WI38 (cell line): Measurements from ENCODE around the gene ARHGEF28.

Experiments used
- H3K4me3 ChIP-seq: 2 replicates; pipeline ENCODE4 v1.5.1; 2011; ENCODE audit warnings: low read depth, mild to moderate bottlenecking, control low read depth, low read length
- CTCF ChIP-seq: IDR thresholded peaks from 2 replicates; pipeline ENCODE4 v1.5.1; 2012; ENCODE audit warnings: low read depth, mild to moderate bottlenecking, control low read depth, low read length

ARHGEF28 gene

DNA sequence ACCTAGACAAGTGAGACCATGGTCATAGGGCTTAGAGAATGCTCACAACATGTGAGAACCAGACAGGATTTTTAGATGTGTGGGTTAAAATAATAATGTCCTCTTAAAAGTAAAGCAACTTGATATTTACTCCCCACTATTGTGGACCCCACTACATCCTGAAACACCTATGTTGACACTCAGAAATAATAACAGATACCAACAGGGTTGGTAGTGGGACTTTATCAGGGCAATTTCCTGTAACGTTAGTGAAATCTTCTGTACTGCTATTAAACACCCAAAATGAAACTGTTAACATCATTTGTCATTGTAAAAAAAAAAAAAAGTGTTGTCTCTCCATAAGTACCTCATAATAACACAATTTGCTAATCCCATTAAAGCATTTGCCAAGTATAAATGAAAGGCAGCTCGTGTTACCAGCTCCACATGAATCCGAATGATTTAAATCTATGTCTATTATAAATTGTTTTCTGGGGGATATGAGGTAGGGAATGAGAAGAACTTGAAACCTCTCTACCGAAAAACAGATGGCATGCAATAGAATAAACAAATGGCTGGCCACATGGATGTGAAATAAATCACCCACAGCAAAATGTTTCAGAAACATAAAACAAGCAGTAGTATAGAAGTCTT, 285.9 kb downstream of the ARHGEF28 start:
- H3K4me3 ChIP-seq: no peak overlapping the region
- no peak for TF ChIP-seq CTCF

- TF ChIP-seq CTCF: no peak
- no peak overlapping the region for H3K4me3 ChIP-seq
These were observed 286.9 kb downstream of the ARHGEF28 start for GRCh38 chr5:73912821-73913271.

- no peak overlapping the region for H3K4me3 ChIP-seq
- TF ChIP-seq CTCF: no peak
These were observed 288.0 kb downstream of the ARHGEF28 start for GRCh38 chr5:73913971-73914370.

DNA sequence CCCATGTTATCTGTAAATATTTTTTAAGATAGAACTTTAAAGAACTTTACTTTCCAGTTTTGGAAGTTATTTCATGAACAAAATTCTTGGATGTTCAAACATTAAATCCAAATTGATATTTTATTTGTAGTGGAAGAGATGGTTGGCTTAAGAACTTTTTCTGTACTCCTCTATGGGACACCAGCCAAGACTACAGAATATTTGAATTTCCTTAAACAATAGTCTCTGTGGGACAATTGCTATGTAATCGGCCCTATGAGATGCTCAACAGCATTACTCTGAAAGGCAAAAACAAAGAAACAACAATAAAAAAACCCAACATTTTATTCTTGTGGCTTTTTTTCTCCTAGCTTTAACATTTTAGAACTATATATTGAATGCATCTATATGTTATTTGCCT, 289.3 kb downstream of the ARHGEF28 start:
- no peak for TF ChIP-seq CTCF
- H3K4me3 ChIP-seq: no peak overlapping the region

GRCh38 chr5:73917433-73917832, 291.4 kb downstream of the ARHGEF28 start:
- TF ChIP-seq CTCF: no peak

DNA sequence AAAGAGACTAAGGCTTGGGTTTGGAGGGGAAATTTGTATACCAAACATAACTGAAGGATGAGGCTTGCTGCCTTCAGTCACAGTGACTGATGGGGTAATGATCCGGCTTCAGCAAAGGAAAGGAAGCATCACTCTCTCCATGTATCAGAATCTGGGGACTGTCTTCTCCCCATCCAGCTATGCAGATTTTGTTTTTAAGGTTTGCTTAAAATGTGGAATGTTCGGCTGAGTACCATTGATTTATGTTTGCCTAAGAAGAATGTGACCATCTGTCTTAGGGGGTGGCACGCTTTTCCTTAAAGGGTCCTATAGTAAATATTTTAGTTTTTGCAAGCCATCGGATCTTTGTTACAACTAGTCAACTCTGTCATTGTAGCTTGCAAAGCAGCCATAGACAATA, 291.9 kb downstream of the ARHGEF28 start:
- TF ChIP-seq CTCF: no peak
- H3K4me3 ChIP-seq: no peak overlapping the region

More at GRCh38 chr5:73917433-73917832, 291.4 kb downstream of the ARHGEF28 start:
- H3K4me3 ChIP-seq: no peak overlapping the region

DNA sequence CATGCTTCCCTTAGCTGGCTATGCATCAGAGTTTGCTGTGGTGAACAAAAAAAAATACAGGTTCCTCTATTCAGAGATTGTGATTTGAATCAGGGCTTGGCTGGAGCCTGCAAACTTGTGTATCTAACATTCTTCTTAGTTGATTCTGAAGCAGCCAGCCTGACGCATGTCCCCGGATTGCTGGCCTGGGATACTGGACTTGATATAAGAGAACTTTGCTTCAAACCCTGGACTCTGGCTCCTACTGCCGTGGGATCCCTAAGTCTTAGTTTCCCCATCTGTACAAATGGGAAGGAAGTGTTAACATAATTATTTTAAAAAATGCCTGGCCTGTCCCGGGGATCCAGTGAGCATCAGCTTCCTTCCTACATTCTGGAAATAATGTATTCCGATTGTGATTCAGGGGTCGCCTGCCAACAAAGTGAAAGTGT, 292.8 kb downstream of the ARHGEF28 start:
- no peak for TF ChIP-seq CTCF
- no peak overlapping the region for H3K4me3 ChIP-seq
